Measurements from ENCODE around the gene HOXD9.

Gene HOXD9

GRCh38 chr2:176111309-176111663 lies 11.2 kb upstream of the HOXD9 start:
- Histone ChIP-seq H3K4me1 (ENCODE audit: low read length) (peaks cover 18% of the 10 kb centered on the region), H3K9me3 (ENCODE audit: insufficient read depth, low read length) (no peaks in the 10 kb centered on the region), H3K9ac (ENCODE audit: low read length) (no peak overlapping the region), H3K27me3 (ENCODE audit: low read depth, low read length) (no peaks in the 10 kb centered on the region), H3K4me3 (ENCODE audit: low read length) (peak overlapping the region; percentile 61), H2AFZ (ENCODE audit: low read depth, low read length) (peak overlapping the region; percentile 34; the same call in 1 of the 2 replicates), H3K36me3 (replicated peaks; ENCODE audit: low read depth, low read length) (no peaks in the 10 kb centered on the region), H3K27ac (ENCODE audit: low read length) (no peak overlapping the region), H4K20me1 (ENCODE audit: insufficient read depth, low read length) (no peaks in the 10 kb centered on the region), H3K4me2 (ENCODE audit: low read length) (peak overlapping the region; percentile 59), H3K79me2 (ENCODE audit: low read length) (no peaks in the 10 kb centered on the region)
- TF ChIP-seq CTCF (IDR thresholded peaks at IDR 0.05; ENCODE audit: low read depth, low read length): peak; percentile 56
- no peak for TF ChIP-seq EZH2phosphoT487 (IDR thresholded peaks at IDR 0.05; ENCODE audit: low read depth)

GRCh38 chr2:176111846-176112374 lies 10.6 kb upstream of the HOXD9 start:
- Histone ChIP-seq H3K4me2 (ENCODE audit: low read length) (no peak overlapping the region), H2AFZ (ENCODE audit: low read depth, low read length) (no peak overlapping the region), H3K4me3 (ENCODE audit: low read length) (no peak overlapping the region), H3K27ac (ENCODE audit: low read length) (no peak overlapping the region), H3K9me3 (ENCODE audit: insufficient read depth, low read length) (no peaks in the 10 kb centered on the region), H3K9ac (ENCODE audit: low read length) (no peak overlapping the region), H3K4me1 (ENCODE audit: low read length) (peaks cover 16% of the 10 kb centered on the region), H3K36me3 (replicated peaks; ENCODE audit: low read depth, low read length) (no peaks in the 10 kb centered on the region), H3K79me2 (ENCODE audit: low read length) (no peaks in the 10 kb centered on the region), H4K20me1 (ENCODE audit: insufficient read depth, low read length) (no peaks in the 10 kb centered on the region), H3K27me3 (ENCODE audit: low read depth, low read length) (no peaks in the 10 kb centered on the region)
- TF ChIP-seq CTCF (IDR thresholded peaks at IDR 0.05; ENCODE audit: low read depth, low read length) (no peak), EZH2phosphoT487 (IDR thresholded peaks at IDR 0.05; ENCODE audit: low read depth) (no peak)

GRCh38 chr2:176112375-176113302 lies 9.9 kb upstream of the HOXD9 start:
- no peak overlapping the region for H3K4me3 ChIP-seq (ENCODE audit: low read length)
- TF ChIP-seq CTCF (IDR thresholded peaks at IDR 0.05; ENCODE audit: low read depth, low read length): no peak
- no peak for TF ChIP-seq EZH2phosphoT487 (IDR thresholded peaks at IDR 0.05; ENCODE audit: low read depth)
- no peaks in the 10 kb centered on the region for H3K79me2 ChIP-seq (ENCODE audit: low read length)
- H3K27me3 ChIP-seq (ENCODE audit: low read depth, low read length): no peaks in the 10 kb centered on the region
- no peaks in the 10 kb centered on the region for H3K36me3 ChIP-seq (replicated peaks; ENCODE audit: low read depth, low read length)
- H2AFZ ChIP-seq (ENCODE audit: low read depth, low read length): no peak overlapping the region
- no peaks in the 10 kb centered on the region for H4K20me1 ChIP-seq (ENCODE audit: insufficient read depth, low read length)
- H3K4me2 ChIP-seq (ENCODE audit: low read length): no peak overlapping the region
- H3K4me1 ChIP-seq (ENCODE audit: low read length): peaks cover 14% of the 10 kb centered on the region
- H3K9ac ChIP-seq (ENCODE audit: low read length): no peak overlapping the region
- H3K9me3 ChIP-seq (ENCODE audit: insufficient read depth, low read length): no peaks in the 10 kb centered on the region
- H3K27ac ChIP-seq (ENCODE audit: low read length): no peak overlapping the region

- Histone ChIP-seq H3K4me2 (ENCODE audit: low read length) (no peak overlapping the region), H3K79me2 (ENCODE audit: low read length) (no peaks in the 10 kb centered on the region), H3K27me3 (ENCODE audit: low read depth, low read length) (no peaks in the 10 kb centered on the region), H3K27ac (ENCODE audit: low read length) (no peak overlapping the region), H3K4me1 (ENCODE audit: low read length) (peaks cover 14% of the 10 kb centered on the region), H3K36me3 (replicated peaks; ENCODE audit: low read depth, low read length) (no peaks in the 10 kb centered on the region), H3K4me3 (ENCODE audit: low read length) (no peak overlapping the region), H3K9ac (ENCODE audit: low read length) (no peak overlapping the region), H2AFZ (ENCODE audit: low read depth, low read length) (no peak overlapping the region), H3K9me3 (ENCODE audit: insufficient read depth, low read length) (no peaks in the 10 kb centered on the region), H4K20me1 (ENCODE audit: insufficient read depth, low read length) (no peaks in the 10 kb centered on the region)
- TF ChIP-seq EZH2phosphoT487 (IDR thresholded peaks at IDR 0.05; ENCODE audit: low read depth): no peak
- no peak for TF ChIP-seq CTCF (IDR thresholded peaks at IDR 0.05; ENCODE audit: low read depth, low read length)
Measured at GRCh38 chr2:176114120-176114929, 8.2 kb upstream of the HOXD9 start.
